DMS53 treated with DMSO at 0.1 percent for 48 hours (cell line): ENCODE results near the gene HAPLN3.

Experiments used
- DNase-seq: peaks from one replicate; lab custom pipeline; 2025; ENCODE audit not compliant: unreplicated experiment; lab: John Stamatoyannopoulos, UW

The HAPLN3 gene

GRCh38 chr15:88865498-88866099, 29.7 kb downstream of the HAPLN3 start:
- DNase-seq, result no peak

GRCh38 chr15:88864861-88865497, 30.4 kb downstream of the HAPLN3 start:
- no peak for DNase-seq

DNA sequence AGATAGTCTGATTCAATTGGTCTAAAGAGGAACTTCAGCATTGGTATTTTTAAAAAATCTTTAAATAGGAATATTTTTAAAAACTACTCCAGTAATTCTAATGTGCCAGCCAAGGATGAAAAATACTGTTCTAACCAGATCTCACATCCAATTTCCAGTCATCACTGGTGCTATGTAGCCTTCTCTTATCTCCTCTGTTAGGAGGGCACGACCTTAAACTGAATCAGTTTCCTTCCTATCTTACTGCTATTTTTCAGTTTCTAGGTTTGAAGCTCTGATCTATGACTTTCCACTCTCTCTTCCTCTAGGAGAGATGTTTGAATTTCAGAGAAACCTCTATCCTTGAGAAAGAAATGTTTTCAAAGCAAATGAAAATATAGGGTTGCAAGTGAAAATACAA, 31.9 kb downstream of the HAPLN3 start:
- no peak for DNase-seq

GRCh38 chr15:88860212-88860611, 35.1 kb downstream of the HAPLN3 start:
- no peak for DNase-seq

GRCh38 chr15:88859550-88859949, 35.8 kb downstream of the HAPLN3 start:
- no peak for DNase-seq

DNA sequence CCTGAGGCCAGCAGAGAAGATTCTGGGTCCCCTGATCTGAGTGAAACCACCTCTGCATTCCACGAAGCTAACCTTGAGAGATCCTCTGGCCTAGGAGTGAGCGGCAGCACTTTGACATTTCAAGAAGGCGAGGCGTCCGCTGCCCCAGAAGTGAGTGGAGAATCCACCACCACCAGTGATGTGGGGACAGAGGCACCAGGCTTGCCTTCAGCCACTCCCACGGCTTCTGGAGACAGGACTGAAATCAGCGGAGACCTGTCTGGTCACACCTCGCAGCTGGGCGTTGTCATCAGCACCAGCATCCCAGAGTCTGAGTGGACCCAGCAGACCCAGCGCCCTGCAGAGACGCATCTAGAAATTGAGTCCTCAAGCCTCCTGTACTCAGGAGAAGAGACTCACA, 36.4 kb downstream of the HAPLN3 start:
- DNase-seq, result no peak

DNA sequence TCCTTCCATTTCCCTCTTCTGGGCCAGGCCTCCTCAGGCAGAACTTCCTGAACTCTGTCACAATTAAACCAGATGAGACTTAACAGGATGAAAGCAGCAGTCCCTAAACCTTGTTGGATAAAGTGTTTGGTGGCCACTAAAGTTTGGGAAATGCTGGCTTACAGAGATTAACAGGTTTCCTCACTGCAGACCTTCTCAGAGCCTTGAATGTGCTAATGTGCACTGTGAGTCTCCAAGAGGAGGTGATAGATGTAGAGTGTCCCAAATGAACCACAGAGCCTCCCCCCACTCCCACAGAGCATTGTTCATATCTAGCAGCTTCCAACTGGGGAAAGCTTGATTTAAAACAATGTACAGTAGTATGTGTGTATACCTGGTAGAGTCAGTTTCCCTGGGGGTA, 42.9 kb downstream of the HAPLN3 start:
- DNase-seq, result no peak

GRCh38 chr15:88849376-88850072, 45.8 kb downstream of the HAPLN3 start:
- DNase-seq, result no peak

GRCh38 chr15:88848203-88848602, 47.1 kb downstream of the HAPLN3 start:
- no peak for DNase-seq

GRCh38 chr15:88847144-88847543, 48.2 kb downstream of the HAPLN3 start:
- no peak for DNase-seq

DNA sequence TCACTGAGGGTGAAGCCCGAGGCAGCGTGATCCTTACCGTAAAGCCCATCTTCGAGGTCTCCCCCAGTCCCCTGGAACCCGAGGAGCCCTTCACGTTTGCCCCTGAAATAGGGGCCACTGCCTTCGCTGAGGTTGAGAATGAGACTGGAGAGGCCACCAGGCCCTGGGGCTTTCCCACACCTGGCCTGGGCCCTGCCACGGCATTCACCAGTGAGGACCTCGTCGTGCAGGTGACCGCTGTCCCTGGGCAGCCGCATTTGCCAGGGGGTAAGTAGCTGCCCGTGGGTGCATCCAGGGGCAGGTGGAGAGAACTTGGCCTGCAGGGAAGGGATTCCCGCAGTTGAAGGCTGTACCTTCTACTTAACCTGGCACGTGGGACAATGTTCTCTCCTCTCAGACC, 49.7 kb downstream of the HAPLN3 start:
- DNase-seq, result no peak

DNA sequence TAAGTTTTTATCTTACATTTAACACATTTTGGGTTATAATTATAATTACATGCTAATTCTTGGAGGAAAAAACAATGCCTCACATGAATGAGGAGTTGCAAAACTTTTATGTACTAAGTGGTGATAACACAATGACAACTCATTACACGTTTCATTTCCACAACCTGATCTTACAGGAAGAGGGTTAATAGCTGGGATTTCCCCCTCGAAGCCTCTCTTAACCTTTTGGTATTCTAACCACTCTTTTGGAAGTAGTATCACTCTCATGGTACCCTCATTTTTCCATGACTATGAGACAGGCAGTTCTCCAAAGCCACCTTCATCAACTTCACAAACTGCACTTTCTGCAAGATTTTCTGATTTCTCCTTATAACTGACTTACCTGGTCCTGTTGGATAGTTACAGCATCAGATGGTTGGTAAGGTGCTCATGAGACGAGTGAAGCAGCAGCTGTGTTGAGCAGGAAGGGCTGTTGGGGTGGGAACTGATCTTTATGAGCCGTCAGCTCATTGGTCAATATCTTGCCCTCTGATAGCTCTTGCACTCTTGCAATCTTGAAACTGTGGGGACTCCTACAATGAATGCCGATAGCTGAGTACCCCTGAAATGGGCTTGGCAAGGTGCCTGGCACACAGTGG, 50.5 kb downstream of the HAPLN3 start:
- DNase-seq, result no peak

DNA sequence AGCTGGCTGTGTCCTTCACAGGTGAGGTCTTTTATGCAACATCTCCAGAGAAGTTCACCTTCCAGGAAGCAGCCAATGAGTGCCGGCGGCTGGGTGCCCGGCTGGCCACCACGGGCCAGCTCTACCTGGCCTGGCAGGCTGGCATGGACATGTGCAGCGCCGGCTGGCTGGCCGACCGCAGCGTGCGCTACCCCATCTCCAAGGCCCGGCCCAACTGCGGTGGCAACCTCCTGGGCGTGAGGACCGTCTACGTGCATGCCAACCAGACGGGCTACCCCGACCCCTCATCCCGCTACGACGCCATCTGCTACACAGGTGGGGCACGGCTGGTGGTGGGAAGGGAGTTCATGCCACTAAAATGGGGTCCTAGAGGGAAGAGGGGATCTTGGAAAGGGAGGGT, 52.0 kb downstream of the HAPLN3 start:
- DNase-seq, result no peak

- DNase-seq, result no peak
Observed at GRCh38 chr15:88842156-88842555, 53.2 kb downstream of the HAPLN3 start.

GRCh38 chr15:88841236-88841635, 54.1 kb downstream of the HAPLN3 start:
- no peak for DNase-seq

- DNase-seq, result no peak
Observed at GRCh38 chr15:88839961-88840360, 55.4 kb downstream of the HAPLN3 start.

DNA sequence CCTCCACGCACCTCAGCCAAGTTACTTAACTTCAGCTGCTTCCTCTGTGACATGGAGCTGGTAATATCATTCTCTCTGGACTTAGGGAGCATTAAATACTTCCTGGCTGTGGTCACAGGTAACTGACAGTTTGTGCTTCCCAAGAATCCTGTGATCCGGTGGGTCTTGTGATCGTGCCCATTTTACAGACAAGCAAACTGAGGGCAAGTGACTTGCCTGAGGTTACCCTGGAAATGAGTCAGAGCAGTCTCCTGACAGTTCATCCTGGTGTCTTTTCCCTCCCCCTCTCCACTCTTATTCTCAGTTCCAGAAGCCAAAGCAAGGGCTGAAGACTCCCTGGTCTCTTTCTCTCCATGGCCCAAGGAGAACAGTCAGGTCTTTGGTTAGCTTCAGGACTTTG, 56.2 kb downstream of the HAPLN3 start:
- DNase-seq, result no peak

DNA sequence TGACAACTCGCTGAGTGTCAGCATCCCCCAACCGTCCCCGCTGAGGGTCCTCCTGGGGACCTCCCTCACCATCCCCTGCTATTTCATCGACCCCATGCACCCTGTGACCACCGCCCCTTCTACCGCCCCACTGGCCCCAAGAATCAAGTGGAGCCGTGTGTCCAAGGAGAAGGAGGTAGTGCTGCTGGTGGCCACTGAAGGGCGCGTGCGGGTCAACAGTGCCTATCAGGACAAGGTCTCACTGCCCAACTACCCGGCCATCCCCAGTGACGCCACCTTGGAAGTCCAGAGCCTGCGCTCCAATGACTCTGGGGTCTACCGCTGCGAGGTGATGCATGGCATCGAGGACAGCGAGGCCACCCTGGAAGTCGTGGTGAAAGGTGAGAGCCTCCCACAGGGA, 56.7 kb downstream of the HAPLN3 start:
- no peak for DNase-seq

GRCh38 chr15:88835646-88836045, 59.7 kb downstream of the HAPLN3 start:
- DNase-seq, result no peak

DNA sequence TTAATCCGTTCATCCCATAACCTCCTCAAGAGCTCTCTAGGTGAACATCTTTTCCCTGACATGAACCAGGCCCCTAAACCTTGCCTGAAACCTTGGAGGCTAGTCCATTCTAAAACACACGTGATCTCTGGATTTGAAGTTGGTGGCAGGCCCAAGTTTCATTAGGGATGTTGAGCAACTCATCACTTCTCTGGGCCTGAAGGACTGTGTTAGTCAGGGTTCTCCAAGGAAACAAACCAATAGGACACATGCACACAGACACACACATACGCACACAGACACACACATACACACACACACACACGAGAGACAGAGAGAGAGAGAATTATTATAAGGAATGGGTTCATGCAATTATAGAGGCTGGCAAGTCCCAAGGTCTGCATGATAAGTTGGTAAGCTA, 60.2 kb downstream of the HAPLN3 start:
- no peak for DNase-seq

- no peak for DNase-seq
Observed at GRCh38 chr15:88834211-88834812, 61.0 kb downstream of the HAPLN3 start.

DNA sequence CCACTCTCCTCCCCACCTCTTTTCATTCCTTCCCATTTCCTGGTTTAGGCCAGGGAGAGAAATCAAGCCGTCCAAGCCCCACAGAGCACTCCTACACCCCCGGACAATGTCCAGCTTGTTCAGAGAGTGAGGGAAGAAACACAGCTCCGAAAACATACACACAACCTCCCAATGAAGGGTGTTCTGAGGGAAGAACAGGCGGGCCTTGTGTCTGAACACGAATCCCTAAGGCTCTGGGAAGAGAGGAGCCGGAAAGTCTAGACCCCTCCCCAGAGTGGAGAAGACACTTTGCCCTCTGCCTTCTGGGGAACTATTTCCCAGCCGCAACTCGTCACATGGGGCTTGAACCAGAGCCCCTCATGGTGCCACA, 61.6 kb downstream of the HAPLN3 start:
- DNase-seq, result no peak
